ENCODE data around the gene WDR17.

The WDR17 gene

GRCh38 chr4:176065435-176066291 lies at the start of gene WDR17:
TSS of gene WDR17 (plus strand) at chr4:176065841. CDS start at chr4:176111581, 45,740 bp downstream.
- TF ChIP-seq ZNF274 (IDR thresholded peaks at IDR 0.05; ENCODE audit: low read depth, low read length), result no peak
- peak within 1 kb of the TSS; percentile 81 for H3K4me3 ChIP-seq (ENCODE audit: low read length)

DNA sequence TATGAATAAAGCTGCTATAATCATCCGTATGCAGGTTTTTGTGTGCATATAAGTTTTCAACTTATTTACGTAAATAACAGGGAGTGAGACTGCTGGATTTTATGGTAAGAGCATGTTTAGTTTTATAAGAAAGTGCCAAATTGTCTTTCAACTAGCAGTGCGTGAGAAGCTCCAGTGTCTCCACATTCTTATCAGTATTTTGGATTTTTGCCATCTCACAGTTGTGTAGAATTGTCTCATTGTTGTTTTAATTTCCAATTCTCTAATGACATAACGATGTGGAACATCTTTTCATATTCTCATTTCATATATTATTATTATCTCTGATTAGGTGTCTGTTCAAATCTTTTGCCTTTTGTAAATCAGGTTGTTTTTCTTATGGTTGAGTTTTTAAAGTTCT lies 49.0 kb upstream of the WDR17 start:
- no peak for TF ChIP-seq ZNF274 (IDR thresholded peaks at IDR 0.05; ENCODE audit: low read depth, low read length)

DNA sequence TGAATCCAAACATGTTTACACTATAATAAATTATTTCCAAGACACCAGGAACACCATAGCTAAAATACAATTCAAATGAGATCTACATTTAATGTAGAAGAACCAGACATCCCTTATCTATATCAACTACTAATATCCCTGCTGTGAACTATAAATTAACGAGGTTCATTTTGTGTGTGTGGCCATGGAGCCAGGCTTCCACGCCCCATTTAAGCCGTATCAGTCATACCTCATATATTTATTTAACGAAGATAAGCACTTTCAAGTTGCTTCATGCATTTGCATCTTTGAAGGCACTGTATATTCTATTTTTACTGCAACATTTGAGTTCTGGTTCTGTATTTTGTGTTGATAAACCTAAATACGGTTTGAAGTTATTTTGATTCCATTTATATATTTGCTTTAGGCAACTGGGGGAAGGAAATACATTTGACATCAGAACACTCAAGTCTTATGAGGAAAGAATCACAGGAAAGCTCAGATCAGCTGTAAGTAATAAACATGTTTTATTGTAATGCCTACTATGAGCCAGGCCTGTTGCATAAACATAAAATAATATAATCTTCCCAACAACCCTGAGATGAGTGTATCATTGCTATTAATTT lies 45.1 kb upstream of the WDR17 start:
- no peak overlapping the region for H3K4me3 ChIP-seq (ENCODE audit: low read length)
- TF ChIP-seq ZNF274 (IDR thresholded peaks at IDR 0.05; ENCODE audit: low read depth, low read length), result no peak

More for the DNA sequence above, 49.0 kb upstream of the WDR17 start:
- no peak overlapping the region for H3K4me3 ChIP-seq (ENCODE audit: low read length)

DNA sequence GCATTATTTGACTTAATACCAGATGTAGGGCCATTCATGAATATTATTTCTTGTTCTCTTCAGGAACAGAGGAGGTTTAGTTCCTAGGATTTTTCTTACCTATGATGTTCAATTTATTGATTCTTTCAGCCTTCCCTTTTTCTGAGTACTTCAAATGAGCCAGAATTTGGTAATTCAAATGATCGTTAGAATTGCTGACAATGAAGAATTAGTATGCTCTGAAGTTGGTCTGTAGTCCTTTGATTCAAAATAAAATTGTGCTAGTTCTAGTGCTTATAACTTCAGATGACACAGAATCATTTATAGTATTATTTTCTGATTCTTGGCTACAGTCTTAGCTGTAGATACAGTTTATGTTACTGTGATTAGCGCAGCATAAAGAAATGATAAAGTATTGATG lies 35.2 kb upstream of the WDR17 start:
- no peak overlapping the region for H3K4me3 ChIP-seq (ENCODE audit: low read length)
- TF ChIP-seq ZNF274 (IDR thresholded peaks at IDR 0.05; ENCODE audit: low read depth, low read length), result no peak

GRCh38 chr4:176031922-176032321 lies 33.7 kb upstream of the WDR17 start:
- H3K4me3 ChIP-seq (ENCODE audit: low read length), result no peak overlapping the region
- no peak for TF ChIP-seq ZNF274 (IDR thresholded peaks at IDR 0.05; ENCODE audit: low read depth, low read length)

DNA sequence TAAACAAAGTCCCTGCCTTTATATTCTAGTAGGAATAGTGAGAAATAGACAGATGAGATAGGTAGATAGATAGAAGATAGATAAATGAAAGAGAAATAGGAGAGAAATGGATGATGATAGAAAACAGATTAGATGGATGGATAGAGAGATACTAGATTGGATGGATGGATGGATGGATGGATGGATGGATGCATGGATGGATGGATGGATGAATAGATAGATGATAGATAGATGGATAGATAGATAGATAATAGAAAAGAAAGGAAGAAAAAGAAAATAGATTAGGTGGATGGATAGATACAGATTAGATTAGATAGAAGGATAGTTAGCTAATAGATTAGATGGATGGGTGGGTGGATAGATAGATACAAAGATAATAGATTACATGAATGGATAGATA lies 33.2 kb upstream of the WDR17 start:
- TF ChIP-seq ZNF274 (IDR thresholded peaks at IDR 0.05; ENCODE audit: low read depth, low read length), result no peak

DNA sequence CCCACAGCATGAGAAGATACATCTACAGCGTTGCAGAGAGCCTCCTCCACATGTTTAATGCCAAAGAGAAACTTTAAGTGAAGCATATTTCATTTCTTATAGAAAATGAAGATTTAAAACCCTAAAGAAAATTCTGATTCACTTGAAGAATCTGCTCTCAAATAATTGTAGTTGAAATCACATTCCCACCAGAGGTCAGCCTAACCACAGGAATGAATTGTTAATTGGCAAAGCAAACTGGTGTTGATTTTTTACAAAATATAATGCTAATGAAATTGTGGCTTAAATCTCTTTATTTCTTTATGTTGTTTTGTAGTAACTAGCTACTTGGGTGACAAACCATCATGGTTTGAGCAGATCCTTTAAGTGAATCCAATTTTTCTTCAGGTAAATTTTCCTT lies 31.1 kb upstream of the WDR17 start:
- no peak for TF ChIP-seq ZNF274 (IDR thresholded peaks at IDR 0.05; ENCODE audit: low read depth, low read length)

More for the DNA sequence above, 33.2 kb upstream of the WDR17 start:
- H3K4me3 ChIP-seq (ENCODE audit: low read length), result no peak overlapping the region

DNA sequence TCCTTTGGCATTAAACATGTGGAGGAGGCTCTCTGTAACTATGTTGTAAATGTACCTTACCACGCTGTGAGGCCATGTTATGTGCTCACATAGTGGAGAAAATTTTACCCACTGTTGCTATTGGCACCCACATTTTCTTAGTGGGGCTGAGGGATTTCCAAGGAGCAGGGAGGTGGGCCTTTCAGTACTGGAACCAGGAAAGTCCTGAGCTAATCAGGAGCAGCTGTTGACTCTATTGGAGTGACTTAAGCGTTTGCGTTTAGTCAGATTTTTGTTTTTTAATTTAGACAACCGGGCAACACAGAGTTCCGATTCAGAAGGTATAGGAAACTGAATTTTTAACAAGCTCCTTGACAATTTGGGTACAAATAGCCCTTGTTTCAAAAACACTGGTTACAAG lies 30.7 kb upstream of the WDR17 start:
- TF ChIP-seq ZNF274 (IDR thresholded peaks at IDR 0.05; ENCODE audit: low read depth, low read length), result no peak
- H3K4me3 ChIP-seq (ENCODE audit: low read length), result no peak overlapping the region

More for the DNA sequence above, 31.1 kb upstream of the WDR17 start:
- no peak overlapping the region for H3K4me3 ChIP-seq (ENCODE audit: low read length)

DNA sequence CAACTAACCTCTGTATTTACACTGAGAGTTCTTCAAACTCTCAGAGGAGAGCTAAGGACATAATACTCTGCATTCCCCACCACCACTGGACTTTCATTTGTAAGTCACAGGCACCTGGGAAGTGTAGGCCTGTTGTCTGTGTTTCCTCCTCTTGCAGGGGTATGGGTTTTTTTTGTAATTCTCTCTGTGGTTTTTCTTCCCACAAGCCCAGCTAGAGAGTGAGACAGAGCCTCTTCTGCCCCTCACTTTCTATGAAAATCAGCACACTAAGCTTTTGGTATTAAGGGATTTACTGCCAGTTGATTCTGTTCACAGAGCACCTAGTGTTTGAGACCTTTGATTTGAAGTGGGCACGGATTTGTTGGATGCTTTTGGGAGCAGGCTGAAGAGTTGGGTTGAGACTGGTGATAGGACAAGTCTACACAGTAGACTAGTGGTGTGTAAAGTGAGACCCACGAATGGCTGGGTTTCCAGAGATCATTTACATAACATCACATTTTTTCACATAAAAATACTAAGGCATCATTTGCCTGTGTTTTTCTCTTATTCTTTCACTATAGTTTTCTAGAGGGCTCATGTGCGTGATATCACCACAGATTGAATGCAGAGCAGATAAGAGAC lies 28.9 kb upstream of the WDR17 start:
- H3K4me3 ChIP-seq (ENCODE audit: low read length), result no peak overlapping the region
- no peak for TF ChIP-seq ZNF274 (IDR thresholded peaks at IDR 0.05; ENCODE audit: low read depth, low read length)

- no peak for TF ChIP-seq ZNF274 (IDR thresholded peaks at IDR 0.05; ENCODE audit: low read depth, low read length)
These were observed 26.9 kb upstream of the WDR17 start for GRCh38 chr4:176038789-176039188.

GRCh38 chr4:176042195-176042594 lies 23.4 kb upstream of the WDR17 start:
- H3K4me3 ChIP-seq (ENCODE audit: low read length), result no peak overlapping the region
- no peak for TF ChIP-seq ZNF274 (IDR thresholded peaks at IDR 0.05; ENCODE audit: low read depth, low read length)

More at GRCh38 chr4:176038789-176039188, 26.9 kb upstream of the WDR17 start:
- H3K4me3 ChIP-seq (ENCODE audit: low read length), result no peak overlapping the region

- TF ChIP-seq ZNF274 (IDR thresholded peaks at IDR 0.05; ENCODE audit: low read depth, low read length), result no peak
- H3K4me3 ChIP-seq (ENCODE audit: low read length), result no peak overlapping the region
These were observed 21.6 kb upstream of the WDR17 start for GRCh38 chr4:176043838-176044588.

DNA sequence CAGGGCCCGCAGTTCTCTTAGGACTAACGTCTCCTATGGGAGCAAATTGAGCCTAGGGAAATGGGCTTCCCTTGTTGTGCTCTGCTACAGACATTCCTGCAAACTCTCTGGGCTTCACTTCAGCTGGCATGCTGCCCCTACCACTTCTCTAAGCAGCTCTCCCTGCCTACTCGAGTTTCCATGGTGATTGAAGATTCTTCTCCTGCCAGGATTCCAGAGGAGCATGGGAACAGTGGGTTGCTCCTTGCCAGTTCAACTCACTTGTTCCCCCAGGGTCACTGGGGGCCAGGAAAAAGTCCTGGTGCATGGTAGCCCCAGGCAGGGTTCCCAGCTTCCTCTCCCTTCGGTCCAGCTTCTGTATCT lies 21.1 kb upstream of the WDR17 start:
- H3K4me3 ChIP-seq (ENCODE audit: low read length), result no peak overlapping the region
- TF ChIP-seq ZNF274 (IDR thresholded peaks at IDR 0.05; ENCODE audit: low read depth, low read length), result no peak

DNA sequence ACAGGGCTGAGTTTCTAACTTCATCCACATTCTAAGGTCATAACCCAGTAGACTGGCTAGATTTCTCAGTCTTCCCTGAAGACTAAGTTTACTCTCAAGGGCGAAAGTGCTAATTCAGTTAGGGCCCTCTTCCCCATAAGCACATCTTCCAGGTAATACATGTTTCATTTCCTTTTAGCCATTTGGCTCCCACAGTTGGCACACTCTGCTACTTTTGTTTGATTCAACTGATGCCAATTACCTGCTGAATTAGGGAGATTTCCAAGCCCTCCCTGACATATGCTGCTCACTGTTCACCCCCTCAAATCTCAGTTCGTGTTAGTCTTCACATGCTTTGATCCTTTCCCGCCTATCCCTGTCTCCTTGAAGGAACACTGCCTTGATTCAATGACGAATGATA lies 17.0 kb upstream of the WDR17 start:
- no peak overlapping the region for H3K4me3 ChIP-seq (ENCODE audit: low read length)
- no peak for TF ChIP-seq ZNF274 (IDR thresholded peaks at IDR 0.05; ENCODE audit: low read depth, low read length)
